GM10248 (cell line): Measurements from ENCODE around the gene SOST.

ENCODE experiments used
- CTCF ChIA-PET: fragments of 300-600 bp; sonication (Branson Sonifier 250); formaldehyde crosslinking; extraction: SDS; loops from one replicate; lab custom pipeline; 2021; ENCODE audit warnings: antibody characterized with exemption; lab: Yijun Ruan, JAX
- POLR2A ChIA-PET: fragments of 350-650 bp; sonication (Branson Sonifier 250); formaldehyde crosslinking; extraction: SDS; loops from one replicate; lab custom pipeline; 2020; ENCODE audit warnings: antibody characterized with exemption; lab: Yijun Ruan, JAX
- DNase-seq: peaks from one replicate; pipeline ENCODE4 v3.0.0; 2012; ENCODE audit errors: extremely low spot score
- CTCF ChIP-seq: IDR thresholded peaks from 2 replicates; pipeline ENCODE4 v1.5.1; 2012; ENCODE audit warnings: mild to moderate bottlenecking, low read depth; ENCODE audit errors: extremely low read depth, missing control alignments, control extremely low read depth

The SOST gene

DNA sequence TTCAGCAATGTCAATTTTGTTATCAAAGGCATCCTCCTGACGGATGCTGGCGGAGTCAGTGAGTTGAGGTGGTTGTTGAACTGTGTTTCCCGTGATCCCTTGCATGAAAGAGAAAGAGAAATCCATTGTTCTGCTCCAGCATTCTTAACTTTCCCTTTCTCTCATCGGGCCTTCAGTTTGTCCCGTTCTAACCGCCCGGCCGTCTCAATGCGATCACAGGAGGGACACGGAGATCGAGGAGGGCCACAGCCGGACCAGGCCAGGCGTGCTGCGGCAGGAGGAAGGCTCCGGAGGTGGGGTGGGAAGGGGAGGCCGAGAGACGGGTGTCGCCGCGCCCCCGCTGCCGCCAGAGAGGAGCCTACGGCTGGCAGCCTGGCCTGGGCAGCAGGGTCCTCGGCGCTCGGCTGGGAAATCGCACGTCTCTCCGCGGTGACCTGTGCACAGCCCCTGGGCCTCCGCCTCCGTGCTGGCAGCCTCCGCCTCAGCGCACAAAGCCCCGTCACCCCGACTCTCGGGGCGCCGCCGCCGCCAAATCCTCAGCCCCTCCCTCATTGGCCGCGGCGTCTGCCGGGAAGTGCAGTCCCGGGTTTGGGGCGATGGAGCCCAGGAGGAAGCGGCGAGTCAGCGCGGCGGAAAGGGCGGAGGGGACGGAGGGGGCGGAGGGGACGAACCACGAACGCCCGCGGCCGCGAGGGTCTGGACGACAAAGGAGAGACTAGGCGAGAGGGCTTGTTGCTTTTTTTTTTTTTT is 38.1 kb downstream of the SOST start:
- peak; percentile 88 for DNase-seq
- CTCF ChIA-PET, result no interaction called here
- POLR2A ChIA-PET, result no interaction called here
- TF ChIP-seq CTCF, result no peak

DNA sequence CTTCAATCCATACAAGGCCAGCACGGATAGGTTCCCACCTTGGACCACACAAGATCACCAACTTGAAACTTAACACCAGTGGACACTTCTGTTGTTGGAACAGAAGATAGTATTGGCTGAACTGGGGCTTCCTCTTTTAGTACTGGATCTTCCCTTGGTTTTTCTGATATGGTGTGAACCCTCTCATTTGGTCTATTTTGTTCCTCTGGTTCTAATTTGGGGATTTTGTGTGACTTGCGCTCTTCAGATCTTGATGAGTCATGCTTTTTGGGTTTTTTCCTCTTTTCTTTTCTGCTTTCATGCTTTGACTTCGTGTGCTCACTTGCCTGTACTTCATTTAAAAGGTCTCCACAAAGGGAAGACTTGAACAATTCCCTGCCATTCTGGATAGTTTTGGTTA is 39.0 kb downstream of the SOST start:
- ChIA-PET CTCF (no interaction called here), POLR2A (no interaction called here)
- TF ChIP-seq CTCF, result no peak
- no peak for DNase-seq

DNA sequence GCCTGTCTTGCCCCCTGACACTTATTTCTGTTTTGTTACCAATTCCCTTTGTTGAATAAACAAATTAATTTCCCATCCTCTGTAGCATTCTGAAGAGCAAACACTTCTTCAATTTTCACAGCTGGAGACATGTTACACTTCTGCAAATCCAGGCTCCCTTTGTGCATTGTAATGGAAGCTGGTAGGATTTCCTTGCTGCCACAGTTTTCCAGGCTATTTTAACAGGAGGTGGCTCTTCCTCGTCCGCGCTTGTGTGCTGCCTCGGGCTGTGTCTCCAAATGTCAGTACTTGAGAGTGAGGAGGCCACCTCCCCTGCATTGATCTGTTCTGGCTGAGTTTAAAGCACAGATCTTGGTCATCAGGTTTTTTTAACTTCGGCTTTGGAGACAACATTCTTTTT is 40.0 kb downstream of the SOST start:
- no peak for TF ChIP-seq CTCF
- no peak for DNase-seq
- CTCF ChIA-PET, result interaction anchor here (1.1 kb wide), 1 partner anchor 24 kb away, joined by 3 read pairs; no protein-coding TSS in a partner anchor
- POLR2A ChIA-PET, result no interaction called here

DNA sequence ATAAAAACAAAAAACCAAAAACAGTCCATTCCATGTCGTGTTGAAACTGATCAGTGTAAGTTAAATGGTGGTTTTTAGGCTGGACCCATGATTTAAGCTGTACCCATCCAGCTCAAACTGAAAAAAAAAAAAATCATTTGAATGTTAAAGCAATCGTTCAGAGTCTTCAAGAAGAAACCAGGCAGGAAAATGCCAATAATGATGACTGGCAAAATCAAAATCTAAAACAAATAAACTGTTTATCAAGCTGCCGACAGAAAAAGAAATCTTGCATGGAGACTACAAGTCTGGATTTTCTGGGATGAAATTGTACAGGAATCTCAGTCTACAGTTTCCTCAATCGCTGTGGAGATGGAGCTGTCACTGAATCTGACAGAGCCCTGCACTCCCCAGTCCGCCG is 40.7 kb downstream of the SOST start:
- TF ChIP-seq CTCF, result no peak
- ChIA-PET CTCF (interaction anchor here (1.1 to 1.6 kb wide), 3 partner anchors 23 to 42 kb away, joined by 3 to 5 read pairs (median 4); no protein-coding TSS in a partner anchor), POLR2A (interaction anchor here (0.6 kb wide), 1 partner anchor 881 kb away, joined by 5 read pairs; no protein-coding TSS in a partner anchor)
- no peak for DNase-seq

- DNase-seq, result no peak
- POLR2A ChIA-PET, result no interaction called here
- no peak for TF ChIP-seq CTCF
- CTCF ChIA-PET, result interaction anchor here (1.0 to 3.5 kb wide), 3 partner anchors 13 to 22 kb away, joined by 3 to 15 read pairs (median 8); no protein-coding TSS in a partner anchor
These were observed 44.0 kb downstream of the SOST start for GRCh38 chr17:43714465-43715149.

DNA sequence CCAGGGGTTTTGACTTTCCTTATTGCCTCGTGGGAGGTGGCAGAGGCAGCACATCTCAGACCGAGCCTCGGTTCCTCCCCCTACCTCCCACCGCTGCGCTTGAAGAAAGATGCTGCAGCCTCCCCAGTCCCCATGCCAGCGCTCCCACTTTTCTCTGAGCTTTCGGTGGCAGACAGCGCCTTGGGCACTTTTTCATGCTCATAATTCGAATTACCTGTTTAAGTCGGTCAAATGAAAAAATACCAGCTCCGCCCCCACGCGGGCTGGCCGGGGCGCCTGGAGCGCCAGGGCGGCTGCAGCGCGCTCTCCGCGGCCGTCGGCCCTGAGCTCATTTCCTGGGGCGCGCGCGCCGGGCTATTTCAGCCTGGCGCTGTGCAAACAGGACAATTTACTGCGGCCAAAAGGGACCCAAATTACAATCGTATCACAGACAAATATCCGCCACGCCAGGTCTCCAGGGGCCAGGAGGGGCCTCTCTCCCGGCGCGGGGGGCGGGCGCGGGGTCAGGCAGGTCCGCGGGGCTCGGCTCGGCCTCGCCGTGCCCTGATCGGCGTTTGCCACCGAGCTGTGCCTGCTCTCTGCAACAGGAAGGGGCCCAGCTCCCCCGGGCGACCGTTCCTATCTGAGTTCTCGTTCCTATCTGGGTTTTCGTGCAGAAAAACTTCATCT is 45.0 kb downstream of the SOST start:
- POLR2A ChIA-PET, result no interaction called here
- no peak for TF ChIP-seq CTCF
- peak; percentile 56 for DNase-seq
- CTCF ChIA-PET, result interaction anchor here (1.0 to 3.5 kb wide), 6 partner anchors 9 to 46 kb away, joined by 3 to 15 read pairs (median 6); partner anchors contain the start of gene SOST
